GM19372 (cell line): ENCODE results near the gene RPAP3.
A peak's percentile ranks its signal among the peaks of the same experiment; 100 is the strongest.
"Not testable (repeated sequence)": the region's sequence is repeated elsewhere in the genome, so short reads cannot be mapped to it uniquely, and the experiment has no call there.

Source experiments
- ATAC-seq: cut with Tn5 transposase; IDR thresholded peaks from one replicate; pipeline ENCODE4 v1.9.1; 2021; ENCODE audit warnings: mild to moderate bottlenecking, low read depth, moderate library complexity; ENCODE audit not compliant: unreplicated experiment

Gene RPAP3

DNA sequence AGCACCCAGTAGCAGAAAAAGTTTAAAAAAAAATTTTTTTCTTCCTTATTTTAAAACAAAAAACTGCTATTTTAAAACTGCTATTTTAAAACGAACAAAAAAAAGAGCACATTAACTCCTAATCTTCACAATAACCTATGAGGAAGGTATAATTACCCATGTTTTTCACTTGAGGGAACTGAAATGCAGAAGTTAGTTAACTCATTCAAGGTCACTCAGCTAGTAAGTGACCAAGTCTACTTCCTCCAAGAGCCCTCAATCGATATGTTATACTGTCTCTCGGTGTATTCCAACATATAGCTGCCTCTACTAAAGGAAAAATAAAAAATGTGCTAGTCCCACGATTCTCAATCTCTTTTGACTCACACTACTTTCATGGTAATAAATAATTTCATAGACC lies 7.8 kb downstream of the RPAP3 start:
- no peak for ATAC-seq

- no peak for ATAC-seq
Measured at GRCh38 chr12:47689215-47689614, 16.6 kb downstream of the RPAP3 start.

DNA sequence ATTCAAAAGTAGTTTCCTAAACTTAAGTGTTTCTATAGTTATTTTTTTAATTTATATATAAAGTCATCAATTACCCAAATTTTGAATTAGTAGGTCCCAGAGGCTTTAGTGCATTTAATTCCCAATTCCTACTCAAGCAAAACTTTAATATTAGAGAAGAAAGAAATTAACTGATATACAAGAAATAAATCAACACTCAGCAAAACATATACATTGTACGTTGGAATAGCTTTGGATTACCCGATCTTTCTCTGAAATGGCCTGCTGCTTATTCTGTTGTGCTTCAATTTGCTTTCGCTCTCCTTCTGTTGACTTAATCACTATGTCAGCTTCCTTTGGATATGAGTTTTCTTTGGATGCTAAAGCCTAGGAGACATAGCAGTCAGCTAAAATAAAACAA lies 18.2 kb downstream of the RPAP3 start:
- no peak for ATAC-seq

GRCh38 chr12:47686645-47687240 lies 19.1 kb downstream of the RPAP3 start:
- no peak for ATAC-seq

GRCh38 chr12:47679785-47680184 lies 26.0 kb downstream of the RPAP3 start:
- ATAC-seq: no peak

GRCh38 chr12:47672068-47672467 lies 33.8 kb downstream of the RPAP3 start:
- no peak for ATAC-seq

- ATAC-seq: not testable (repeated sequence)
Measured at GRCh38 chr12:47667935-47668334, 37.9 kb downstream of the RPAP3 start.

GRCh38 chr12:47652521-47653234 lies 53.2 kb downstream of the RPAP3 start:
- ATAC-seq: no peak

GRCh38 chr12:47651368-47652254 lies 54.2 kb downstream of the RPAP3 start:
- peak; percentile 62 for ATAC-seq

- peak; percentile 67 for ATAC-seq
Measured at GRCh38 chr12:47650469-47650868, 55.4 kb downstream of the RPAP3 start.

GRCh38 chr12:47649381-47649780 lies 56.4 kb downstream of the RPAP3 start:
- ATAC-seq: no peak

- no peak for ATAC-seq
Measured at GRCh38 chr12:47648056-47648579, 57.7 kb downstream of the RPAP3 start.

- not testable (repeated sequence) for ATAC-seq
Measured at GRCh38 chr12:47642310-47642709, 63.5 kb downstream of the RPAP3 start.

- no peak for ATAC-seq
Measured at GRCh38 chr12:47636908-47637780, 68.7 kb downstream of the RPAP3 start.

GRCh38 chr12:47635770-47636169 lies 70.1 kb downstream of the RPAP3 start:
- ATAC-seq: not testable (repeated sequence)

GRCh38 chr12:47634127-47634526 lies 71.7 kb downstream of the RPAP3 start:
- ATAC-seq: no peak

DNA sequence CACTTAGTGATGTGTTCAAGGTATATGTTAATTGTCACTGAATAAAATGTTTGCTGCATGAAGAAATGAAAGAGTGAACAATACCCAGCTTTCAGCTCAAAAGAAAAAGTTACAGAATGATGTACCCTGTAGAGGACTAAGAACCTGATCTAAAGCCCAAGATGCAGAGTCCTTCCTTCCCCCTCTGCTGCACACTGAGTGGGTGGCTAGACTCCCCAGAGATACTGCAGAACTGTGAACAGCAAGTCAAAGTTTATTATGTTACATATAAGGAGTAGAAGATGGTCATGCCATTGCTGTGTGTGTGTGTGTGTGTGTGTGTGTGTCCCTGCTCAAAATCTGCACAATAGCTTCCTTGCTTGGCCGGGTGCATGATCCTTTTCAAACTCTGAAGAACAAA lies 83.9 kb downstream of the RPAP3 start:
- no peak for ATAC-seq

- no peak for ATAC-seq
Measured at GRCh38 chr12:47617476-47617875, 88.4 kb downstream of the RPAP3 start.

DNA sequence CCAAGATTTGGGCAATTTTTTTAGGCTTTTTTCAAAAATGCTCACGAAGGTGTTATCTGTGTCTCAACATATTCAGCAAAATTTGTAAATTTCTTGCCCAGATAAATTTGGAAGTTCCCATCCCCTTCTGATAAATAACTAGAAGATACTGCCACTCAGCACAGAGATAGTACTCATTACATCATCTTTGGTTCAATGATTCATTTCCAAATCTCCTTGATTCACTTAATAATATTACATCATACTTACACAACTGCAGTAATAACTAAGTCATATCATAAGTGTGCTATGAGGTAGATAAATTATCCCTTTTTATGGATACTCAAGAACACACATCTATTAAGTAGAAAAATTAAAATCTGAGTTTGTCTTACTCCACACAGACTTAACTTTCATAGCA lies 89.4 kb downstream of the RPAP3 start:
- ATAC-seq: no peak

DNA sequence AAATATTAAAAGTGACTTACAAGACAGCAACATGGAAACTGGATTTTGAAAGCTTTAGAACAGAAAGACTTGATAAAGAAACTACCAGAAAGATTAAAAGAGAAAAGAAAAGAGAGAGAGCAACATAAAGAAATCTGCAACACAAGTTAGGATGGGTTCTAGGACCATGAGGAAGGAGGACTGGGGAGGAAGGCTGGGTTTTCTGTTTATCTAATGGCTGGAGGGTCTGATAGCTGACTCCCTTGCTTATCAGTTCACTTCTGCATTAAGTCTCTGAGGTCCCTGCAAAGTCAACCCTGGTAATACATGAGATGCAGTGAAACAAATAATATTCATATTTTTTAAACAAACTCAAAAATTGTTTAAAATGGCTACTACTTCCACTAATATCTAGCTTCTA lies 90.1 kb downstream of the RPAP3 start:
- ATAC-seq: no peak
